RPMI8226 (cell line): ENCODE measurements around the gene WNT7A.
A peak's percentile ranks its signal among the peaks of the same experiment; 100 is the strongest.

Experiments used
- DNase-seq: peaks from one replicate; pipeline ENCODE4 v3.0.0-alpha.2; 2015

Gene WNT7A

GRCh38 chr3:13844911-13845310, 35.0 kb downstream of the WNT7A start:
- no peak for DNase-seq

- DNase-seq = no peak
These were observed 35.6 kb downstream of the WNT7A start for GRCh38 chr3:13844286-13844685.

- no peak for DNase-seq
These were observed 36.5 kb downstream of the WNT7A start for GRCh38 chr3:13843351-13843750.

DNA sequence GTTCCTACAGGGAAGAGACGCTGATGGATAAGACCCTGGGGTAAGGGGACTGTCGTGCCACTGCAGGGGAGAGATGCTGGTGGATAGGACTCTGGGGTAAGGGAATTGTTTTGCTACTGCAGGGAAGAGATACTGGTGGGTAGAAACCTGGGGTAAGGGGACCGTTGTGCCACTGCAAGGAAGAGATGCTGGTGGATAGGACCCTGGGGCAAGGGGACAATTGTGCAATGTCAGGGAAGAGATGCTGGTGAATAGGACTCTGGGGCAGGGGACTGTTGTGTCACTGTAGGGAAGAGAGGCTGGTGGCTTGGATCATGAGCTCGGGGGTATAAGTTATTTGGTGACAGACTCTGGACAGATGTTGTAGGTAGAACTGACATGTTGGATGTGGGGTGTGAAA, 37.6 kb downstream of the WNT7A start:
- no peak for DNase-seq

- DNase-seq = no peak
These were observed 38.0 kb downstream of the WNT7A start for GRCh38 chr3:13841826-13842225.

- DNase-seq = no peak
These were observed 38.7 kb downstream of the WNT7A start for GRCh38 chr3:13841141-13841540.

GRCh38 chr3:13840456-13840855, 39.4 kb downstream of the WNT7A start:
- no peak for DNase-seq

DNA sequence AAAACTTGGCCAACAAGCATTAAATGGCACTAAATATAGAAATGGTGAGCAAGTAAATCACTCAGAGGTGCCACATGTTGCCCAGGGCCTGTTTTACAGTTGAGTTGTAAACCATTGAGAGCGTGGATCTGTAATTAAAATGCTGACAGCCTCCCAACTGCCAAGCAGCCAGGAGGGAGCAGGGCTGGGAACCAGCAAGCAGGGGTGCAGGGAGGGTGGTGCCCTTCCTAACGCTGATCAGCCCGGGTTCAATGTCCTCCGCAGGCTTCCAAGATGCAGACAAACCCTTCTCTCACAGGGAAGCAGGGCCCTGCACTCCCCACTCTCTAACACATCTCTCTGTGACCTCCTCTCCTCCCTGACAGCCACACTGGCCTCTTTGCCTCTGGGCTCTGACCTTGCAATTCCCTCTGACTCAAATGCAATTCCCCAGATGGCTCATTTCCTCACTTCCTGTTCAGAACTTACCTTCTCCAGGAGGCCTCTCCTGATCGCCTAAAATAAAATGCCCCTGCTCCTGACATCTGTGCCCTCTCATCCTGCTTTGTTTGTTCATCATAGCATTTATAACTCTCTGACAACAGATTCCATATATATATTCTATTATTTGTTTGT, 40.0 kb downstream of the WNT7A start:
- peak; percentile 26 for DNase-seq

GRCh38 chr3:13839253-13839652, 40.6 kb downstream of the WNT7A start:
- no peak for DNase-seq

GRCh38 chr3:13838421-13838820, 41.5 kb downstream of the WNT7A start:
- no peak for DNase-seq

DNA sequence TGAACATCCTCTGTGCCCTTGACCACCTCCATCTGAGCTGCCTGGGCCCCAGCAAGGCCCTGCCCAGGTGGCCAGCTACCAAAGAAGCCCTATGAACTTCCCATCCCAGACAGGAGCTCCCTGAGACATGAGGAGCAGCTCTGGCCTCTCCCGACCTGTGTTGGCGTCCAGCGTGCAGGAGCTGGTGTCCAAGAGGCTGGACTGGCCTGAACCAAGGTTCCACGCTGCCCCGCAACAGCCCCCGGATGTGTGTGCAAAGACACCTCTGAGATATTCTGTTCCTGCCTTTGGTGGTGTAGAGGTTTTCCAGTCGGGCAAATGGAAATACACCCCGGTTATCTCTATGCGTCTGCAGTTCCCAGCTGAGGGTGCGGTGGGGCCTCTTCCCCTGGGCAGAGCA, 42.1 kb downstream of the WNT7A start:
- no peak for DNase-seq

DNA sequence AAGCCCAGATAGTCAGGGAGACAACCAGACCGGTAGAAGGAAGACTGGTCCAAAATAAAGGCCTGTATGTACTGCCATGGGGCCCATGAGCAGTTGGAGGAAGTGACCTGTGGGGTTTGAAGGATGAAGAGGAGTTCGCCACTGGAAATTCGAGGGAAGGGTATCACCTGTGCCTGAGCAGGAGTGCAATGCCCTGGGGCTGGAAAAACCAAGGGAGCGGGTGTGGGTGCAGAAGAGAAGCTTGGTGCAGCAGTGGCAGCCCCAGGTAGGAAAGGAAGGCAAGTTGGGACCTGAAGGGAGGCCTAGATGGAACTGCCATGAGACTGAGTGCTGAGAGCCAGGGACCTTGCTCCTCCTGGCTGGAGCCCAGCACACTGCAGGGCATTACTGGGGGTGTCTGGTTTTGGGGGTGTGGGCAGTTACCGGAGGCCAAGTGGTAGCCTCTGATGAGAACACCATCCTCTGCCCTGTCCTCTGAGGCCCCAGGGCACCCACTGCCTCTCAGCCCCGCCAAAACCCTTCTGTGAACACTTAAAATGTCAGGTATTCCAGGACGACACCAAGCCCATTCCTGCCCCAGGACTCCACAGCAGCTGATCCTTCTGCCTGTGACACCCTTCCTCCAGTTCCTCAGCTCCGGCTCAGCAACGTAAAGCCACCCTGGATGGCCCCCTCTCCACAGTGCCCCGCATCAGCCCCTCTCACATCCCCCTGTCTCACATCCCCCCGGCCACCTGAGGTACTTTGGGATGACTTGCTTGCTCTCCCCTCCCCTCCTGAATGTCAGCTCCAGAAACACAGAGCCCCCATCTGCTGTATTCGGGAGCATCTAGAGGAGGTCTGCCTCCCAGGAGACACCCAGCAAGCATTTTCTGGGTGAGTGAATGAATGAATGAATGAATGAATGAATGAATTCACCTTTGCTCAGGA, 42.9 kb downstream of the WNT7A start:
- no peak for DNase-seq

GRCh38 chr3:13835246-13835645, 44.6 kb downstream of the WNT7A start:
- no peak for DNase-seq

DNA sequence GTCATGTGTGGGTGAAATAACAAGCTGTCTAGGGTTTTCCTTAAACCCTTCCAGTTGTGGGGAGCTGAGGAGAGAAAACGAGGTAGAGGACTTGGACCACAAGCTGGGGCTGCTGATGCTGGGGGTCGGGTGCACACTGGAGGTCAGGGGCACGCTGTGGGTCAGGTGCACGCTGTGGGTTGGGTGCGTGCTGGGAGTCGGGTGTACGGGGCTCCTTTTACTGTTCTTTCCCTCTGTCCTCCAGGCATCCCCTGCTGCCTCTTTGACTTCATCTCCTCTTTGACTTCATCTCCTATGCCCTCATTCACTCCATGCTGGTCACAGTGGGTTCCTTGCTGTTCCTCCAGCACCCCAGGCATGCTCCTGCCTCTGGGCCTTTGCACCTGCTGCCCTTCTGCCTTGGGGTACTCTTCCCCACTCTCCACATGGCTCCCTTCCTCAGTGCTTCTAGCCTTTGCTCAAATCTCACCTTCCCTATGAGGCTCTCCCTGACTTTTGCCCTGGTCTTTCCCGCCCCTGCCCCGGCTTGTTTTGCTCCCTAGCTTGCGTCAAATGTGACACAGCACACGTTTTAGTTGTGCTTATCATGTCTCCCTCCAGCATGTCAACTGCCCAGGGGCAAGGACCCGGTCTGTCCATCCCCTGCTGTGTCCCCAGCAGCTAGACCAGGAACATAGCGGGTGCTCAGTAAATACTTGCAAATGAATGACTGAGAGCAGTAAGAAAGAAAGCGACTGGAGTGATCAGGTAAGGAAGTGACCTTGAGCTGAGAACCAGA, 45.4 kb downstream of the WNT7A start:
- no peak for DNase-seq

GRCh38 chr3:13833506-13834257, 46.2 kb downstream of the WNT7A start:
- no peak for DNase-seq

- no peak for DNase-seq
These were observed 47.7 kb downstream of the WNT7A start for GRCh38 chr3:13832130-13832529.

- no peak for DNase-seq
These were observed 48.4 kb downstream of the WNT7A start for GRCh38 chr3:13831386-13831996.

DNA sequence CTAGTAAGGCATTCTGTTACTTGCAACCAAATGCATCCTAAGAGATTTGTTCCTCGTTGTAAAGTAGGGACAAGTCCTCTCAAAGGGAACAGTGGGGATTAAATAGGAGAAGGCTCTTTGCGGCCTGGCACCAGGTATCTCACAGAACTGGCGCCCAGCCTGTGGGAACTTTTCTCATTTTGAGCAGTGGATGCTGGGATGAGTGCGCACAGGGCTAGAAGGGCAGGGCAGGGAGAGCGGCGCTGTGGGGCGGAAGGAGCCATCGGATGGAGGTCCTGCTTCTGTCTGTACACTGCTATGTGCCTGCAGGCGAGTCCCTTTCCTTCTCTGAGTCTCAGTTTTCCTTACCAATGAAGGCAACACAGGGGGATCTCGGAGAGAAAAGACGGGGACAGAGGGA, 50.6 kb downstream of the WNT7A start:
- no peak for DNase-seq

DNA sequence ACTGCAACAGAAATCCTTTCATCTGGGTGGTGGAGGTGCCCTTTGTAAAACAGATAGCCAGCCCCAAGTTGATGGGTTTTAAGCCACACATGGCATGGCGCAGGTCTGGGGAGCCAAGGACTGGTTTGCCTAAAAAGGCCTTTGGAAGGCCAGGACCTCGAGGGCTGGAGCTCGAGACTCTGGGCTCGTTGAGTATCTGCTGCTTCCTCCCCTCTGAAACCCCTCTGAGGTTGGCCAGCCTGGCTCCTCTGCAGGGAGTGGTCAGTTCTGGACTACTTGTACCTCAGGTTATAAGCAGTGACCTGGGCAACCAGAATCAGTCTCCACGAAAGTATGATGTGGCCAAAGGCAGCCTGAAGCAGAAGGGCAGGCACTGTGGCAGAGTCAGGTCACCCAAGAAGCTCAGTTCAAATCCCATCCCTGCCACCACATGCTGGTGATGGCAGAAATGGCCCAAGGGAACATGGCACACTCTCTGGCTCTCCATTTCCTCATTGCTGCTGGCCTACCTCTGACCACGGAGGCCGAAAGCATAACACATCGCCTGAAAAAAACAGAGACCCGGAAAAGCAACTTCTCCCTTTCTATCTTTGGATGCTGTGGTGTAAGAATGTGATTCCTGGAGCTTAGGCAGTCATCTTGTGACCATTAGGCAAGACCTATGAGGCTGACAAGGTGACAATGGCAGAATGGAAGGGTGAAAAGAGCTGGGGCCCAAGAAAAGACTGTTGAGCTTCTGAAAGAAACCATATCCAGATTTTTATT, 51.2 kb downstream of the WNT7A start:
- no peak for DNase-seq

DNA sequence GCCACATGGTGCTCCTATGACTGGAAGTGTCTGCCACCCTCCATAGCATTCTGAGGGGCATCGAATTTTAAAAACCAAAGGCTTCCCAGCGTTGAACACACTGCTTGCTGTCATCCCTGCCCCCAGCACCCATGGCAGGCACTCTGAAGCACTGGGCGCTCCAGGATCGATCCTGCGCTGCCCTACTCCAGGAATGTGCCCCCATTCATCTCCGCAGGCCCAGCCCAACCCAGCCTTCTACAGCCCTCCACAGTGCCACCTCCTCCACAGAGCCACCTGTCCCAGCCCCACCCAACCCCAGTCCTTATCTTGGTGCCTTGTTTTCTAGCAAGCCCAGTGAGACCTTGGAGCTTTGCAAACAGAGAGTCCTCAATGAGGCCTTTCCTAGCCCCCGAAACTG, 52.2 kb downstream of the WNT7A start:
- no peak for DNase-seq

- no peak for DNase-seq
These were observed 52.6 kb downstream of the WNT7A start for GRCh38 chr3:13827256-13827655.

DNA sequence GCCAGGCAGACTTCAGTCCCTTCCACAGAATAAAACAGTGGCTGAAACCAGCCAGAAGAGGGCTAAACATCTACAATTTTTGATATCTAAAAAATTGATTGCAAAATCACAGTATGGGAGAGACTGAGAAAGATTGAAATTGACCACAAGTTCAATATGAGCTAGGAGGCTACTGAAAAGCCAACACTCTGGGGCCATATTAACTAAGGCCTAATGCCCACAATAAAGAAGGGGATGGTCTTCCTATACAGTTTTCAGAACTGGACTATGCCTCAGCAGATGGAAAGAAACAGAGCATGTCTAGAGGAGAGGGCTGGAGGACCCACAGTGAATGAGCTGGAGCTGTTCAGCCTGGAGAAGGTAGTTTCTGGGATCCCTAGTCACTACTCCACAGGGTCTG, 53.2 kb downstream of the WNT7A start:
- no peak for DNase-seq
